IMR-90 (cell line): ENCODE measurements around the gene GPR171.

Experiments
- BHLHE40 ChIP-seq: fragments of 150-350 bp; IDR thresholded peaks from 2 replicates; pipeline ENCODE4 v1.6.1; 2016; ENCODE audit warnings: mild to moderate bottlenecking, low read depth, low read length
- CEBPB ChIP-seq: IDR thresholded peaks from 2 replicates; pipeline ENCODE4 v1.6.1; 2012; ENCODE audit warnings: low read depth, low read length, improper control_type of control experiment
- CHD1 ChIP-seq: IDR thresholded peaks from 2 replicates; pipeline ENCODE4 v1.6.1; 2012; ENCODE audit warnings: low read depth, low read length, improper control_type of control experiment
- FOS ChIP-seq: fragments of 150-350 bp; IDR thresholded peaks from 2 replicates; pipeline ENCODE4 v1.6.1; 2016; ENCODE audit warnings: low read depth, low read length
- MAFK ChIP-seq: IDR thresholded peaks from 2 replicates; pipeline ENCODE4 v1.6.1; 2012; ENCODE audit warnings: low read depth, low read length, improper control_type of control experiment
- MAZ ChIP-seq: IDR thresholded peaks from 2 replicates; pipeline ENCODE4 v1.6.1; 2012; ENCODE audit warnings: low read depth, mild to moderate bottlenecking, low read length, improper control_type of control experiment, moderate library complexity, borderline replicate concordance
- MXI1 ChIP-seq: IDR thresholded peaks from 2 replicates; pipeline ENCODE4 v1.6.1; 2012; ENCODE audit warnings: low read depth, mild to moderate bottlenecking, low read length, moderate library complexity, borderline replicate concordance
- POLR2A ChIP-seq: IDR thresholded peaks from 2 replicates; pipeline ENCODE4 v1.6.1; 2012; ENCODE audit warnings: mild to moderate bottlenecking, low read depth, low read length
- RAD21 ChIP-seq: IDR thresholded peaks from 2 replicates; pipeline ENCODE4 v1.6.1; 2012; ENCODE audit warnings: low read length, improper control_type of control experiment
- RCOR1 ChIP-seq: IDR thresholded peaks from 2 replicates; pipeline ENCODE4 v1.6.1; 2012; ENCODE audit warnings: mild to moderate bottlenecking, low read length, improper control_type of control experiment; ENCODE audit not compliant: insufficient replicate concordance
- RFX5 ChIP-seq: IDR thresholded peaks from 2 replicates; pipeline ENCODE4 v1.8.0; 2012; ENCODE audit warnings: low read depth, mild to moderate bottlenecking, low read length, moderate library complexity
- TF ChIP-seq, protein P1 (sequence below): fragments of 150-350 bp; IDR thresholded peaks from 2 replicates; pipeline ENCODE4 v1.6.1; 2016; ENCODE audit warnings: low read depth, mild to moderate bottlenecking, low read length, moderate library complexity, borderline replicate concordance
- TF ChIP-seq, protein P2 (sequence below): conservative IDR thresholded peaks from 2 replicates; pipeline ENCODE4 v1.5.1; 2012; ENCODE audit warnings: mild to moderate bottlenecking, low read depth, low read length, improper control_type of control experiment
- TF ChIP-seq, protein P3 (sequence below): fragments of 150-350 bp; IDR thresholded peaks from 2 replicates; pipeline ENCODE4 v1.6.1; 2017; ENCODE audit warnings: mild to moderate bottlenecking, antibody characterized with exemption, low read length, low read depth

GRCh38 chr3:151226825-151227224, 23.8 kb upstream of the GPR171 start:
- TF ChIP-seq POLR2A: no peak
- TF ChIP-seq, protein P1, sequence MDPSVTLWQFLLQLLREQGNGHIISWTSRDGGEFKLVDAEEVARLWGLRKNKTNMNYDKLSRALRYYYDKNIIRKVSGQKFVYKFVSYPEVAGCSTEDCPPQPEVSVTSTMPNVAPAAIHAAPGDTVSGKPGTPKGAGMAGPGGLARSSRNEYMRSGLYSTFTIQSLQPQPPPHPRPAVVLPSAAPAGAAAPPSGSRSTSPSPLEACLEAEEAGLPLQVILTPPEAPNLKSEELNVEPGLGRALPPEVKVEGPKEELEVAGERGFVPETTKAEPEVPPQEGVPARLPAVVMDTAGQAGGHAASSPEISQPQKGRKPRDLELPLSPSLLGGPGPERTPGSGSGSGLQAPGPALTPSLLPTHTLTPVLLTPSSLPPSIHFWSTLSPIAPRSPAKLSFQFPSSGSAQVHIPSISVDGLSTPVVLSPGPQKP: no peak
- TF ChIP-seq, protein P2, sequence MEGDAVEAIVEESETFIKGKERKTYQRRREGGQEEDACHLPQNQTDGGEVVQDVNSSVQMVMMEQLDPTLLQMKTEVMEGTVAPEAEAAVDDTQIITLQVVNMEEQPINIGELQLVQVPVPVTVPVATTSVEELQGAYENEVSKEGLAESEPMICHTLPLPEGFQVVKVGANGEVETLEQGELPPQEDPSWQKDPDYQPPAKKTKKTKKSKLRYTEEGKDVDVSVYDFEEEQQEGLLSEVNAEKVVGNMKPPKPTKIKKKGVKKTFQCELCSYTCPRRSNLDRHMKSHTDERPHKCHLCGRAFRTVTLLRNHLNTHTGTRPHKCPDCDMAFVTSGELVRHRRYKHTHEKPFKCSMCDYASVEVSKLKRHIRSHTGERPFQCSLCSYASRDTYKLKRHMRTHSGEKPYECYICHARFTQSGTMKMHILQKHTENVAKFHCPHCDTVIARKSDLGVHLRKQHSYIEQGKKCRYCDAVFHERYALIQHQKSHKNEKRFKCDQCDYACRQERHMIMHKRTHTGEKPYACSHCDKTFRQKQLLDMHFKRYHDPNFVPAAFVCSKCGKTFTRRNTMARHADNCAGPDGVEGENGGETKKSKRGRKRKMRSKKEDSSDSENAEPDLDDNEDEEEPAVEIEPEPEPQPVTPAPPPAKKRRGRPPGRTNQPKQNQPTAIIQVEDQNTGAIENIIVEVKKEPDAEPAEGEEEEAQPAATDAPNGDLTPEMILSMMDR: no peak
- TF ChIP-seq, protein P3, sequence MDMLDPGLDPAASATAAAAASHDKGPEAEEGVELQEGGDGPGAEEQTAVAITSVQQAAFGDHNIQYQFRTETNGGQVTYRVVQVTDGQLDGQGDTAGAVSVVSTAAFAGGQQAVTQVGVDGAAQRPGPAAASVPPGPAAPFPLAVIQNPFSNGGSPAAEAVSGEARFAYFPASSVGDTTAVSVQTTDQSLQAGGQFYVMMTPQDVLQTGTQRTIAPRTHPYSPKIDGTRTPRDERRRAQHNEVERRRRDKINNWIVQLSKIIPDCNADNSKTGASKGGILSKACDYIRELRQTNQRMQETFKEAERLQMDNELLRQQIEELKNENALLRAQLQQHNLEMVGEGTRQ: no peak
- TF ChIP-seq BHLHE40: no peak
- no peak for TF ChIP-seq CEBPB
- TF ChIP-seq CHD1: no peak
- TF ChIP-seq RFX5: no peak
- no peak for TF ChIP-seq RAD21
- TF ChIP-seq MAZ: no peak
- no peak for TF ChIP-seq MXI1
- no peak for TF ChIP-seq MAFK
- TF ChIP-seq RCOR1: no peak
- TF ChIP-seq FOS: no peak
